Spleen (tissue), 11 donors: Measurements from ENCODE around the gene TSPAN10. TPM values are rescaled to one million over a fixed set of nuclear protein-coding genes. Genes with fewer than 3 reads are reported as not detected.

Source experiments
- DNase-seq: peaks from one replicate; pipeline ENCODE4 v3.0.0-alpha.2; 2020
- H3K27ac ChIP-seq, 8 donors: fragments of 200-600 bp; sonication (generic) in 7 of 8; 1 replicate in 4 of 8; 2 replicates in 4 of 8; pipeline versions ENCODE4 v1.5.0 to v1.8.0; 2016 to 2021; ENCODE audit warnings: inconsistent platforms in 4 of 8, mild to moderate bottlenecking in 4 of 8, moderate library complexity in 1 of 8
- H3K27me3 ChIP-seq, 7 donors: fragments of 200-600 bp; sonication (generic) in 6 of 7; replicated peaks in 1 of 7; 1 replicate in 4 of 7; 2 replicates in 3 of 7; pipeline versions ENCODE4 v1.5.0 to v1.8.0; 2016 to 2021; ENCODE audit warnings: inconsistent platforms in 3 of 7, mild to moderate bottlenecking in 1 of 7
- H3K36me3 ChIP-seq, 6 donors: fragments of 200-600 bp; sonication (generic) in 5 of 6; 1 replicate in 4 of 6; 2 replicates in 2 of 6; pipeline versions ENCODE4 v1.5.0 to v1.8.0; 2016 to 2021; ENCODE audit warnings: inconsistent platforms in 2 of 6
- H3K4me1 ChIP-seq, 6 donors: fragments of 200-600 bp; sonication (generic) in 5 of 6; 1 replicate in 3 of 6; 2 replicates in 3 of 6; pipeline versions ENCODE4 v1.5.0 to v1.8.0; 2016 to 2021; ENCODE audit warnings: inconsistent platforms in 3 of 6
- H3K4me3 ChIP-seq, 8 donors: fragments of 200-600 bp; sonication (generic) in 7 of 8; 1 replicate in 4 of 8; 2 replicates in 4 of 8; pipeline versions ENCODE4 v1.5.0 to v1.8.0; 2016 to 2021; ENCODE audit warnings: inconsistent platforms in 4 of 8, mild to moderate bottlenecking in 4 of 8, moderate library complexity in 2 of 8
- H3K9me3 ChIP-seq, 8 donors: fragments of 200-600 bp; sonication (generic) in 7 of 8; 1 replicate in 4 of 8; 2 replicates in 4 of 8; pipeline versions ENCODE4 v1.5.0 to v1.8.0; 2016 to 2021; ENCODE audit warnings: inconsistent platforms in 4 of 8
- CTCF ChIP-seq, 11 experiments: fragments of 200-600 bp in 7 of 11; fragments of 450-650 bp in 4 of 11; sonication (generic) in 4 of 11; IDR thresholded peaks in 8 of 11; conservative IDR thresholded peaks in 3 of 11; 1 replicate in 7 of 11; 2 replicates in 4 of 11; pipeline versions ENCODE4 v1.4.0 to v1.8.0; 2016 to 2021; ENCODE audit warnings: antibody characterized with exemption in 11 of 11, inconsistent platforms in 4 of 11, mild to moderate bottlenecking in 1 of 11
- POLR2A ChIP-seq, 3 donors: fragments of 450-650 bp; IDR thresholded peaks; one replicate each; pipeline ENCODE4 v1.5.1; 2017; ENCODE audit warnings: antibody characterized with exemption in 3 of 3, mild to moderate bottlenecking in 1 of 3
- POLR2AphosphoS5 ChIP-seq, 3 donors: sonication (generic); formaldehyde crosslinking; IDR thresholded peaks; one replicate each; pipeline ENCODE4 v1.5.1; 2017; ENCODE audit warnings: antibody characterized with exemption in 3 of 3
- WGBS, 5 donors: extraction: QIAGEN DNeasy Blood & Tissue Kit in 3 of 5; methylation state at CpG; one replicate each; pipeline versions ENCODE4 v1.1.5 to v1.1.7; 2013 to 2018; 5-methylcytosine and 5-hydroxymethylcytosine counted together
- intact Hi-C: fragments of 100-400 bp; cut with DNase I; formaldehyde crosslinking; loops from one replicate; pipeline ENCODE4 v1.15.0; 2023; ENCODE audit warnings: low total_unique reads
- polyA plus RNA-seq, 3 donors: library from polyadenylated mRNA; stranded (reverse); fragments of 200-250 nt; gene quantifications; one replicate each; pipeline ENCODE4 v1.2.1, GENCODE V29; 2013
- total RNA-seq, 7 donors: library from RNA; depleted of rRNA in 3 of 7; stranded (reverse); fragments of >200 nt in 3 of 7; fragmentation: NEBNext Ultra II Directional in 4 of 7; extraction: Animal tissue kit (Norgen Biotek cat#: 25700) in 4 of 7; gene quantifications; one replicate each; pipeline versions ENCODE4 v1.1.0 to v1.2.1, GENCODE V29; 2016 to 2021
- donor health status: healthy with polysubstance abuse.
- donor health status: DM: no; HTN: no; CAD: no; lungs with moderate emphysema.
- donor health status: DM: no; HTN: no; CAD: no.
- donor health status: Bipolar disorder and iron deficiency.
- donor health status: healthy.
- donor health status: DM: no; HTN: no; CAD: no.
- donor health status: DM: yes; HTN: yes; CAD: no.

The TSPAN10 gene
- total and polyA plus RNA-seq, 10 donors, result 0.37 to 3.0 (median 1.1) TPM; not detected in 2

- peaks cover 0 to 42% (median 10%) of the 10 kb centered on the region in 7 donors for H3K27me3 ChIP-seq
- no peak within 1 kb of the TSS for H3K4me3 ChIP-seq
- H3K27ac ChIP-seq, result no peak within 1 kb of the TSS
- no peaks in the 10 kb centered on the region for H3K9me3 ChIP-seq
- no peak for DNase-seq
- no peaks in the 10 kb centered on the region for H3K36me3 ChIP-seq
- intact Hi-C loops, result no loop called here
- TF ChIP-seq POLR2AphosphoS5 (IDR thresholded peaks at IDR 0.05) (no peak), POLR2A (IDR thresholded peaks at IDR 0.05) (no peak), CTCF (IDR thresholded peaks at IDR 0.05 in 8 of 11, conservative IDR thresholded peaks at IDR 0.05 in 3 of 11) (no peak)
- 85 to 95% (median 92%) methylated on average over 11 to 15 of the region's 15 CpGs for WGBS, 5 donors
- H3K4me1 ChIP-seq, result peaks cover 0 to 42% (median 12%) of the 10 kb centered on the region in 6 donors
These were observed 19.2 kb downstream of the TSPAN10 start, which contains the start of gene PDE6G for GRCh38 chr17:81656118-81656743. Gene PDE6G, minus strand, starts transcription at chr17:81656542. Its CDS starts 3,237 bp downstream, at chr17:81653305.

- 43 to 62% (median 49%) methylated on average over 3 to 4 of the region's 4 CpGs for WGBS, 5 donors
- Histone ChIP-seq H3K9me3 (no peaks in the 10 kb centered on the region), H3K27ac (no peak overlapping the region), H3K36me3 (no peaks in the 10 kb centered on the region), H3K4me3 (no peak overlapping the region), H3K27me3 (peaks cover 0 to 36% (median 10%) of the 10 kb centered on the region in 7 donors), H3K4me1 (peaks cover 0 to 42% (median 12%) of the 10 kb centered on the region in 6 donors)
- TF ChIP-seq CTCF (IDR thresholded peaks at IDR 0.05 in 8 of 11, conservative IDR thresholded peaks at IDR 0.05 in 3 of 11) (no peak), POLR2AphosphoS5 (IDR thresholded peaks at IDR 0.05) (no peak), POLR2A (IDR thresholded peaks at IDR 0.05) (no peak)
- no peak for DNase-seq
- intact Hi-C loops, result no loop called here
These were observed 19.8 kb downstream of the TSPAN10 start for GRCh38 chr17:81656835-81657234.

GRCh38 chr17:81659038-81659437 is 22.0 kb downstream of the TSPAN10 start:
- intact Hi-C loops, result no loop called here
- Histone ChIP-seq H3K4me1 (peaks cover 0 to 47% (median 3%) of the 10 kb centered on the region in 6 donors), H3K27ac (no peak overlapping the region), H3K4me3 (no peak overlapping the region), H3K27me3 (peaks cover 0 to 16% (median under 1%) of the 10 kb centered on the region in 7 donors), H3K9me3 (no peaks in the 10 kb centered on the region), H3K36me3 (peaks cover 0 to 3% (median 0%) of the 10 kb centered on the region in 6 donors)
- 72 to 92% (median 77%) methylated on average over 5 of the region's 5 CpGs for WGBS, 5 donors
- no peak for DNase-seq
- no peak for TF ChIP-seq CTCF (IDR thresholded peaks at IDR 0.05 in 8 of 11, conservative IDR thresholded peaks at IDR 0.05 in 3 of 11)
- TF ChIP-seq POLR2A (IDR thresholded peaks at IDR 0.05), result no peak
- no peak for TF ChIP-seq POLR2AphosphoS5 (IDR thresholded peaks at IDR 0.05)

- peaks cover 0 to 16% (median 6%) of the 10 kb centered on the region in 6 donors for H3K36me3 ChIP-seq
- peaks cover 0 to 2% (median 0%) of the 10 kb centered on the region in 7 donors for H3K27me3 ChIP-seq
- peaks cover 6 to 52% (median 12%) of the 10 kb centered on the region in 6 donors for H3K4me1 ChIP-seq
- WGBS, 5 donors, result 91 to 96% (median 95%) methylated on average over 9 of the region's 9 CpGs
- no peak overlapping the region for H3K4me3 ChIP-seq
- H3K27ac ChIP-seq, result no peak overlapping the region
- TF ChIP-seq CTCF (IDR thresholded peaks at IDR 0.05 in 8 of 11, conservative IDR thresholded peaks at IDR 0.05 in 3 of 11), result no peak
- no peak for DNase-seq
- intact Hi-C loops, result no loop called here
- no peaks in the 10 kb centered on the region for H3K9me3 ChIP-seq
These were observed 23.4 kb downstream of the TSPAN10 start for GRCh38 chr17:81660441-81660840.
